ENCODE measurements around the gene CENPB.

- TF ChIP-seq REST (IDR thresholded peaks at IDR 0.05; ENCODE audit: low read depth) (peak; percentile 58), EP300 (IDR thresholded peaks at IDR 0.05; ENCODE audit: borderline replicate concordance) (no peak), MAX (IDR thresholded peaks at IDR 0.05) (no peak), NFIC (IDR thresholded peaks at IDR 0.05) (no peak), CREB1 (IDR thresholded peaks at IDR 0.05; ENCODE audit: low read depth) (no peak), YY1 (IDR thresholded peaks at IDR 0.05; ENCODE audit: low read depth) (no peak), TEAD4 (IDR thresholded peaks at IDR 0.05) (no peak), RAD21 (IDR thresholded peaks at IDR 0.05; ENCODE audit: low read depth) (no peak), ZBTB7A (IDR thresholded peaks at IDR 0.05; ENCODE audit: low read depth) (no peak), FOXM1 (IDR thresholded peaks at IDR 0.05; ENCODE audit: borderline replicate concordance, low read depth) (no peak), CEBPB (IDR thresholded peaks at IDR 0.05) (no peak)
These were observed 2.2 kb downstream of the CENPB start for GRCh38 chr20:3784216-3784853.
